Measurements from ENCODE around the gene ATP8B1. TPM values are rescaled to one million over a fixed set of nuclear protein-coding genes. Genes with fewer than 3 reads are reported as not detected.

Gene ATP8B1
- total RNA-seq, 1 experiment from 2014 or later: 15.9 TPM

- H3K9me2 ChIP-seq (ENCODE audit: insufficient read depth): no peaks in the 10 kb centered on the region
- H3K4me1 ChIP-seq (ENCODE audit: control insufficient read depth in 1 of 2, insufficient read depth in 2 of 2, low read length in 2 of 2): peaks cover 44 to 73% of the 10 kb centered on the region in 2 experiments
- H4K20me1 ChIP-seq (ENCODE audit: insufficient read depth): no peaks in the 10 kb centered on the region
- H3K4me3 ChIP-seq (replicated peaks in 1 of 2; ENCODE audit: low read depth in 1 of 2, low read length in 2 of 2): no peak overlapping the region
- no peak overlapping the region for H2AFZ ChIP-seq (ENCODE audit: low read depth, low read length, poor library complexity, severe bottlenecking)
- ATAC-seq (no peak), DNase-seq (ENCODE audit: low read depth, low spot score) (no peak)
- H3K36me3 ChIP-seq (ENCODE audit: control insufficient read depth in 1 of 2, insufficient read depth in 2 of 2, low read length in 2 of 2): no peaks in the 10 kb centered on the region
- H3K4me2 ChIP-seq (ENCODE audit: low read length): peak overlapping the region; percentile 49; the same call in 1 of the 2 replicates
- BruUV-seq (replicated peaks): no TSS peak
- H3K27me3 ChIP-seq (ENCODE audit: insufficient read depth, low read length): no peaks in the 10 kb centered on the region
- ChIA-PET CTCF (no interaction called here), RAD21 (ENCODE audit: low non-redundant PET in 1 of 2, low total read pairs in 2 of 2, uncharacterized antibody in 2 of 2, unreplicated experiment in 2 of 2) (no interaction called here), POLR2A (no interaction called here)
- H3K27ac ChIP-seq (ENCODE audit: low read depth, low read length): no peak overlapping the region
- no peak overlapping the region for H3K9ac ChIP-seq (ENCODE audit: low read length)
- H3K79me2 ChIP-seq (ENCODE audit: insufficient read depth, low read length): no peaks in the 10 kb centered on the region
- intact Hi-C loops (cut with micrococcal nuclease): no loop called here
- no peaks in the 10 kb centered on the region for H3K9me3 ChIP-seq (ENCODE audit: control insufficient read depth in 1 of 2, insufficient read depth in 1 of 2, low read depth in 1 of 2, low read length in 2 of 2)
- TF ChIP-seq ZFX (IDR thresholded peaks at IDR 0.05): no peak
- no peak for TF ChIP-seq FOSL1 (IDR thresholded peaks at IDR 0.05; ENCODE audit: low read depth)
- TF ChIP-seq ATF3 (IDR thresholded peaks at IDR 0.05): no peak
- TF ChIP-seq RAD21 (IDR thresholded peaks at IDR 0.05; ENCODE audit: low read depth): no peak
- TF ChIP-seq EZH2phosphoT487 (IDR thresholded peaks at IDR 0.05; ENCODE audit: borderline replicate concordance): no peak
- TF ChIP-seq CBX3 (IDR thresholded peaks at IDR 0.05; ENCODE audit: low read depth): no peak
- TF ChIP-seq YY1 (IDR thresholded peaks at IDR 0.05; ENCODE audit: extremely low read depth, insufficient replicate concordance, low read depth, low read length): no peak
- no peak for TF ChIP-seq JUND (IDR thresholded peaks at IDR 0.05)
- TF ChIP-seq SRF (IDR thresholded peaks at IDR 0.05; ENCODE audit: low read depth): no peak
- no peak for TF ChIP-seq EZH2 (IDR thresholded peaks at IDR 0.05)
- TF ChIP-seq CEBPB (IDR thresholded peaks at IDR 0.05; ENCODE audit: low read depth): no peak
- TF ChIP-seq EGR1 (IDR thresholded peaks at IDR 0.05; ENCODE audit: low read depth): no peak
These were observed 22.8 kb downstream of the ATP8B1 start for GRCh38 chr18:57780318-57780705.

- intact Hi-C loops (cut with micrococcal nuclease): loop anchor here (1.0 kb wide), 1 partner anchor 27 kb away; the partner anchor contains the start of gene ATP8B1
- Histone ChIP-seq H3K9ac (ENCODE audit: low read length) (no peak overlapping the region), H3K4me2 (ENCODE audit: low read length) (peak overlapping the region; percentile 70), H3K36me3 (ENCODE audit: control insufficient read depth in 1 of 2, insufficient read depth in 2 of 2, low read length in 2 of 2) (no peaks in the 10 kb centered on the region), H2AFZ (ENCODE audit: low read depth, low read length, poor library complexity, severe bottlenecking) (no peak overlapping the region), H3K9me3 (ENCODE audit: control insufficient read depth in 1 of 2, insufficient read depth in 1 of 2, low read depth in 1 of 2, low read length in 2 of 2) (no peaks in the 10 kb centered on the region), H3K4me1 (ENCODE audit: control insufficient read depth in 1 of 2, insufficient read depth in 2 of 2, low read length in 2 of 2) (peaks cover 64 to 91% of the 10 kb centered on the region in 2 experiments), H3K4me3 (replicated peaks in 1 of 2; ENCODE audit: low read depth in 1 of 2, low read length in 2 of 2) (no peak overlapping the region), H3K79me2 (ENCODE audit: insufficient read depth, low read length) (no peaks in the 10 kb centered on the region), H4K20me1 (ENCODE audit: insufficient read depth) (no peaks in the 10 kb centered on the region), H3K27me3 (ENCODE audit: insufficient read depth, low read length) (no peaks in the 10 kb centered on the region), H3K9me2 (ENCODE audit: insufficient read depth) (no peaks in the 10 kb centered on the region), H3K27ac (ENCODE audit: low read depth, low read length) (peak overlapping the region; percentile 70; the same call in 1 of the 2 replicates)
- DNase-seq (ENCODE audit: low read depth, low spot score) (no peak), ATAC-seq (no peak)
- CTCF ChIA-PET: no interaction called here
- RAD21 ChIA-PET (ENCODE audit: low non-redundant PET in 1 of 2, low total read pairs in 2 of 2, uncharacterized antibody in 2 of 2, unreplicated experiment in 2 of 2): interaction anchor here in 1 of 2 experiments (0.7 kb wide), 1 partner anchor 12 kb away, joined by 3 read pairs; no protein-coding TSS in a partner anchor
- POLR2A ChIA-PET: interaction anchor here (1.2 kb wide), 1 partner anchor 155 kb away, joined by 5 read pairs; the partner anchor contains the start of gene NARS1
- BruUV-seq (replicated peaks): no TSS peak
- TF ChIP-seq RAD21 (IDR thresholded peaks at IDR 0.05; ENCODE audit: low read depth): no peak
- no peak for TF ChIP-seq EZH2phosphoT487 (IDR thresholded peaks at IDR 0.05; ENCODE audit: borderline replicate concordance)
- no peak for TF ChIP-seq SRF (IDR thresholded peaks at IDR 0.05; ENCODE audit: low read depth)
- TF ChIP-seq SIN3A (IDR thresholded peaks at IDR 0.05; ENCODE audit: low read depth): no peak
- TF ChIP-seq YY1 (IDR thresholded peaks at IDR 0.05; ENCODE audit: extremely low read depth, insufficient replicate concordance, low read depth, low read length): no peak
- no peak for TF ChIP-seq POLR2A (IDR thresholded peaks at IDR 0.05; ENCODE audit: borderline replicate concordance, extremely low read depth, insufficient read depth, insufficient read length)
- TF ChIP-seq JUND (IDR thresholded peaks at IDR 0.05): no peak
- TF ChIP-seq, protein P1, sequence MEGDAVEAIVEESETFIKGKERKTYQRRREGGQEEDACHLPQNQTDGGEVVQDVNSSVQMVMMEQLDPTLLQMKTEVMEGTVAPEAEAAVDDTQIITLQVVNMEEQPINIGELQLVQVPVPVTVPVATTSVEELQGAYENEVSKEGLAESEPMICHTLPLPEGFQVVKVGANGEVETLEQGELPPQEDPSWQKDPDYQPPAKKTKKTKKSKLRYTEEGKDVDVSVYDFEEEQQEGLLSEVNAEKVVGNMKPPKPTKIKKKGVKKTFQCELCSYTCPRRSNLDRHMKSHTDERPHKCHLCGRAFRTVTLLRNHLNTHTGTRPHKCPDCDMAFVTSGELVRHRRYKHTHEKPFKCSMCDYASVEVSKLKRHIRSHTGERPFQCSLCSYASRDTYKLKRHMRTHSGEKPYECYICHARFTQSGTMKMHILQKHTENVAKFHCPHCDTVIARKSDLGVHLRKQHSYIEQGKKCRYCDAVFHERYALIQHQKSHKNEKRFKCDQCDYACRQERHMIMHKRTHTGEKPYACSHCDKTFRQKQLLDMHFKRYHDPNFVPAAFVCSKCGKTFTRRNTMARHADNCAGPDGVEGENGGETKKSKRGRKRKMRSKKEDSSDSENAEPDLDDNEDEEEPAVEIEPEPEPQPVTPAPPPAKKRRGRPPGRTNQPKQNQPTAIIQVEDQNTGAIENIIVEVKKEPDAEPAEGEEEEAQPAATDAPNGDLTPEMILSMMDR (IDR thresholded peaks at IDR 0.05 in 2 of 3, conservative IDR thresholded peaks at IDR 0.05 in 1 of 3; ENCODE audit: borderline replicate concordance in 1 of 3, insufficient read depth in 1 of 3, low read depth in 2 of 3, low read length in 2 of 3): no peak
- TF ChIP-seq TCF7L2 (IDR thresholded peaks at IDR 0.05; ENCODE audit: borderline replicate concordance, extremely low read depth, insufficient read depth, insufficient read length): no peak
- TF ChIP-seq ELF1 (IDR thresholded peaks at IDR 0.05; ENCODE audit: borderline replicate concordance, low read depth): no peak
These were observed 26.3 kb downstream of the ATP8B1 start for GRCh38 chr18:57776767-57777166.

Measured in HCT116 (cell line).